MM.1S (cell line): ENCODE results near the gene TLCD1.

Experiments used
- DNase-seq: peaks from one replicate; pipeline ENCODE4 v3.0.0-alpha.2; 2015
- H2AFZ ChIP-seq: fragments of 300-600 bp; sonication (generic); 2 replicates; pipeline ENCODE4 v1.6.0; 2016; ENCODE audit warnings: antibody characterized with exemption, low read length
- H3F3A ChIP-seq: fragments of 300-600 bp; sonication (generic); 2 replicates; pipeline ENCODE4 v1.6.1; 2016; ENCODE audit warnings: mild to moderate bottlenecking, antibody characterized with exemption, low read length, moderate library complexity, mixed read lengths; ENCODE audit not compliant: insufficient read depth
- H3K27ac ChIP-seq: fragments of 300-600 bp; sonication (generic); 2 replicates; pipeline ENCODE4 v1.5.1; 2016; ENCODE audit warnings: mild to moderate bottlenecking, low read length
- H3K27me3 ChIP-seq: fragments of 300-600 bp; sonication (generic); replicated peaks from 2 replicates; pipeline ENCODE4 v1.6.0; 2016; ENCODE audit warnings: low read length; ENCODE audit not compliant: insufficient read depth
- H3K36me3 ChIP-seq: fragments of 300-600 bp; sonication (generic); replicated peaks from 2 replicates; pipeline ENCODE4 v1.6.1; 2016; ENCODE audit warnings: mild to moderate bottlenecking, low read length, mixed read lengths; ENCODE audit not compliant: insufficient read depth
- H3K4me1 ChIP-seq: fragments of 300-600 bp; sonication (generic); 2 replicates; pipeline ENCODE4 v1.6.1; 2016; ENCODE audit warnings: low read length, mixed read lengths
- H3K4me2 ChIP-seq: fragments of 300-600 bp; sonication (generic); 2 replicates; pipeline ENCODE4 v1.6.0; 2016; ENCODE audit warnings: low read depth, low read length
- H3K4me3 ChIP-seq: fragments of 300-600 bp; sonication (generic); 2 replicates; pipeline ENCODE4 v1.5.1; 2016; ENCODE audit warnings: low read length, mixed read lengths
- H3K79me2 ChIP-seq: fragments of 300-600 bp; sonication (generic); 2 replicates; pipeline ENCODE4 v1.6.1; 2016; ENCODE audit warnings: mixed run types, low read length, mixed read lengths
- H3K9ac ChIP-seq: fragments of 300-600 bp; sonication (generic); 2 replicates; pipeline ENCODE4 v1.6.1; 2016; ENCODE audit warnings: low read length, mixed read lengths
- H3K9me2 ChIP-seq: fragments of 300-600 bp; sonication (generic); replicated peaks from 2 replicates; pipeline ENCODE4 v1.6.1; 2016; ENCODE audit warnings: mild to moderate bottlenecking, low read length, mixed read lengths; ENCODE audit not compliant: insufficient read depth
- H3K9me3 ChIP-seq: fragments of 300-600 bp; sonication (generic); replicated peaks from 2 replicates; pipeline ENCODE4 v1.6.1; 2016; ENCODE audit warnings: mild to moderate bottlenecking, low read length, mixed read lengths; ENCODE audit not compliant: insufficient read depth
- H4K20me1 ChIP-seq: fragments of 300-600 bp; sonication (generic); 2 replicates; pipeline ENCODE4 v1.6.1; 2016; ENCODE audit warnings: mild to moderate bottlenecking, low read length, moderate library complexity, mixed read lengths; ENCODE audit not compliant: insufficient read depth
- CTCF ChIP-seq: fragments of 300-600 bp; sonication (generic); IDR thresholded peaks from 2 replicates; pipeline ENCODE4 v1.5.1; 2016; ENCODE audit warnings: antibody characterized with exemption, low read length, mixed read lengths
- EZH2 ChIP-seq: fragments of 300-600 bp; sonication (generic); optimal IDR thresholded peaks from 2 replicates; pipeline ENCODE3; 2017; ENCODE audit warnings: low read depth, mild to moderate bottlenecking, antibody characterized with exemption, low read length, mixed read lengths
- EZH2phosphoT487 ChIP-seq: fragments of 300-600 bp; sonication (generic); IDR thresholded peaks from 2 replicates; pipeline ENCODE4 v1.6.1; 2018; ENCODE audit warnings: antibody characterized with exemption, low read length

TLCD1 gene

DNA sequence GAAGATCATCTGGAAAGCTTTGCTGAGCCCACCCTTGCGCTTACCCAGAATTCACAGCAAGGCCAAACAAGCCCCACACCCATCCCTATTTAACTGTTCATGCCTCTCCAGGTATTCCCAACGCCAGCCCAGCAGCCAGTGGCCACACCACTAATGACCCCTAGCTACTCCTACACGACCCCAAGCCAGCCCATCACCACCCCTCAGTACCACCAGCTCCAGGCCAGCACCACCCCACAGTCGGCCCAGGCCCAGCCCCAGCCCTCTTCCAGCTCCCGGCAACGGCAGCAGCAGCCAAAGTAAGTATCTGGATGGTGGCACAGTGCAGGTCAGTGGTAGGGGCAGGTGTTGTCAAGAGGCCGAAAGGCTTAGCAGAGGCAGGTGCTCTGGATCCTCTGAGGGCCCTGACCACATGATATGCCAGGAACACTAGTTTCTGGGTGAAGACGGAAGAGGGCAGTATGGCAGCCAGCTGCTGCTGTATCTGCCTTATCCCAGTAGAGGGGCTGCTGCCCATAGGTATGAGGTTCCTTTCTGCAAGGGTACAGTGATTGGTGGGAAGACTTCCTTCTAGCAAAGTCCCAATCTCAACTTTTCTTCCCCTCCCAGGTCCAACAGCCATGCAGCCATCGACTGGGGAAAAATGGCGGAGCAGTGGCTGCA lies 25.1 kb downstream of the TLCD1 start:
- Histone ChIP-seq H3K36me3 (peaks cover 9% of the 10 kb centered on the region), H2AFZ (no peak overlapping the region), H3K27me3 (no peaks in the 10 kb centered on the region), H3K9ac (no peak overlapping the region), H3K27ac (no peak overlapping the region), H3K4me1 (no peaks in the 10 kb centered on the region), H3K79me2 (no peaks in the 10 kb centered on the region), H3K9me2 (no peaks in the 10 kb centered on the region), H3F3A (no peaks in the 10 kb centered on the region), H3K4me2 (no peak overlapping the region), H3K4me3 (no peak overlapping the region), H3K9me3 (no peaks in the 10 kb centered on the region), H4K20me1 (no peaks in the 10 kb centered on the region)
- DNase-seq = no peak
- TF ChIP-seq EZH2 (no peak), EZH2phosphoT487 (no peak), CTCF (no peak)

- peaks cover 9% of the 10 kb centered on the region for H3K36me3 ChIP-seq
- no peak for TF ChIP-seq EZH2
- no peak for TF ChIP-seq EZH2phosphoT487
- TF ChIP-seq CTCF = no peak
Measured at GRCh38 chr17:28700278-28700677, 25.8 kb downstream of the TLCD1 start.

GRCh38 chr17:28698253-28698941 lies 27.6 kb downstream of the TLCD1 start:
- no peak overlapping the region for H3K4me3 ChIP-seq
- H3K9ac ChIP-seq = no peak overlapping the region
- no peak overlapping the region for H3K27ac ChIP-seq
- H3K9me2 ChIP-seq = no peaks in the 10 kb centered on the region
- H4K20me1 ChIP-seq = no peaks in the 10 kb centered on the region
- H3K36me3 ChIP-seq = peaks cover 9% of the 10 kb centered on the region
- no peak for DNase-seq
- no peaks in the 10 kb centered on the region for H3K79me2 ChIP-seq
- H3K9me3 ChIP-seq = no peaks in the 10 kb centered on the region
- no peaks in the 10 kb centered on the region for H3F3A ChIP-seq
- H3K4me1 ChIP-seq = no peaks in the 10 kb centered on the region
- H3K27me3 ChIP-seq = no peaks in the 10 kb centered on the region
- no peak overlapping the region for H2AFZ ChIP-seq
- TF ChIP-seq EZH2 (no peak), CTCF (no peak), EZH2phosphoT487 (no peak)
- no peak overlapping the region for H3K4me2 ChIP-seq

More at GRCh38 chr17:28700278-28700677, 25.8 kb downstream of the TLCD1 start:
- H3K4me1 ChIP-seq = no peaks in the 10 kb centered on the region
- no peaks in the 10 kb centered on the region for H3K9me3 ChIP-seq
- no peaks in the 10 kb centered on the region for H3K79me2 ChIP-seq
- no peaks in the 10 kb centered on the region for H3K27me3 ChIP-seq
- H3K4me3 ChIP-seq = no peak overlapping the region
- H2AFZ ChIP-seq = no peak overlapping the region
- H3F3A ChIP-seq = no peaks in the 10 kb centered on the region
- no peak overlapping the region for H3K27ac ChIP-seq
- no peaks in the 10 kb centered on the region for H3K9me2 ChIP-seq
- no peak for DNase-seq
- H3K4me2 ChIP-seq = no peak overlapping the region
- no peaks in the 10 kb centered on the region for H4K20me1 ChIP-seq
- no peak overlapping the region for H3K9ac ChIP-seq
